ENCODE results near the gene SLC50A1. TPM values are rescaled to one million over a fixed set of nuclear protein-coding genes. Genes with fewer than 3 reads are reported as not detected.

The SLC50A1 gene
- total RNA-seq, 1 experiment from 2014 or later, result 38.4 TPM

GRCh38 chr1:155166051-155166470 is 30.4 kb downstream of the SLC50A1 start:
- Mint-ChIP-seq H3K9me3 (ENCODE audit: unreplicated experiment) (no peaks in the 10 kb centered on the region), H3K4me3 (ENCODE audit: unreplicated experiment) (no peak overlapping the region), H3K4me1 (ENCODE audit: low read depth, unreplicated experiment) (no peaks in the 10 kb centered on the region), H3K36me3 (ENCODE audit: insufficient read depth, unreplicated experiment) (peaks cover 12% of the 10 kb centered on the region), H3K27ac (ENCODE audit: unreplicated experiment) (no peak overlapping the region), H3K27me3 (ENCODE audit: insufficient read depth, unreplicated experiment) (no peaks in the 10 kb centered on the region)
- no peak for DNase-seq
- TF ChIP-seq CTCF (IDR thresholded peaks at IDR 0.05; ENCODE audit: insufficient read depth in 1 of 2, low read depth in 1 of 2, low read length in 1 of 2, severe bottlenecking in 1 of 2, unreplicated experiment in 1 of 2), result no peak
- POLR2A ChIA-PET, result interaction anchor here (0.5 kb wide), 1 partner anchor 66 kb away, joined by 3 read pairs; no protein-coding TSS in a partner anchor
- BruUV-seq (replicated peaks), result no TSS peak
- CTCF ChIA-PET, result interaction anchor here (3.2 kb wide), 1 partner anchor 74 kb away, joined by 147 read pairs; no protein-coding TSS in a partner anchor
- Histone ChIP-seq H3K4me3 (ENCODE audit: low read depth, low read length) (no peak overlapping the region), H3K27me3 (replicated peaks; ENCODE audit: control insufficient read depth, insufficient read depth, low read length) (no peaks in the 10 kb centered on the region), H3K4me1 (peaks cover 4% of the 10 kb centered on the region; the same call in 1 of the 2 replicates), H3K36me3 (ENCODE audit: control insufficient read depth, insufficient read depth, low read length) (no peaks in the 10 kb centered on the region), H3K9me3 (no peaks in the 10 kb centered on the region)
- intact Hi-C loops (cut with micrococcal nuclease; ENCODE audit: unreplicated experiment), result loop anchor here (2.0 kb wide), 1 partner anchor 31 kb away; the partner anchor contains the start of gene SLC50A1

- Histone ChIP-seq H3K4me1 (peaks cover 4% of the 10 kb centered on the region; the same call in 1 of the 2 replicates), H3K9me3 (no peaks in the 10 kb centered on the region), H3K4me3 (ENCODE audit: low read depth, low read length) (no peak overlapping the region), H3K27me3 (replicated peaks; ENCODE audit: control insufficient read depth, insufficient read depth, low read length) (no peaks in the 10 kb centered on the region), H3K36me3 (ENCODE audit: control insufficient read depth, insufficient read depth, low read length) (no peaks in the 10 kb centered on the region)
- Mint-ChIP-seq H3K4me3 (ENCODE audit: unreplicated experiment) (no peak overlapping the region), H3K4me1 (ENCODE audit: low read depth, unreplicated experiment) (no peaks in the 10 kb centered on the region), H3K27ac (ENCODE audit: unreplicated experiment) (no peak overlapping the region), H3K36me3 (ENCODE audit: insufficient read depth, unreplicated experiment) (peaks cover 12% of the 10 kb centered on the region), H3K9me3 (ENCODE audit: unreplicated experiment) (no peaks in the 10 kb centered on the region), H3K27me3 (ENCODE audit: insufficient read depth, unreplicated experiment) (no peaks in the 10 kb centered on the region)
- CTCF ChIA-PET, result interaction anchor here (0.5 to 3.2 kb wide), 24 partner anchors 11 to 106 kb away, joined by 3 to 147 read pairs (median 6); partner anchors contain the start of gene EFNA1
- intact Hi-C loops (cut with micrococcal nuclease; ENCODE audit: unreplicated experiment), result loop anchor here (1.0 to 2.0 kb wide), 3 partner anchors 32 to 72 kb away; partner anchors contain the start of gene SLC50A1
- POLR2A ChIA-PET, result interaction anchor here (0.5 to 1.5 kb wide), 3 partner anchors 41 to 75 kb away, joined by 3 to 6 read pairs (median 3); no protein-coding TSS in a partner anchor
- BruUV-seq (replicated peaks), result no TSS peak
- no peak for TF ChIP-seq CTCF (IDR thresholded peaks at IDR 0.05; ENCODE audit: insufficient read depth in 1 of 2, low read depth in 1 of 2, low read length in 1 of 2, severe bottlenecking in 1 of 2, unreplicated experiment in 1 of 2)
- DNase-seq, result no peak
Observed at GRCh38 chr1:155166471-155167165, 31.0 kb downstream of the SLC50A1 start.

All from Caco-2 (cell line).